ENCODE results near the gene CLCN7. TPM values are rescaled to one million over a fixed set of nuclear protein-coding genes. Genes with fewer than 3 reads are reported as not detected.

CLCN7 gene
- total RNA-seq, 4 donors from 2014 or later, result 33.0 to 67.7 (median 39.2) TPM

DNA sequence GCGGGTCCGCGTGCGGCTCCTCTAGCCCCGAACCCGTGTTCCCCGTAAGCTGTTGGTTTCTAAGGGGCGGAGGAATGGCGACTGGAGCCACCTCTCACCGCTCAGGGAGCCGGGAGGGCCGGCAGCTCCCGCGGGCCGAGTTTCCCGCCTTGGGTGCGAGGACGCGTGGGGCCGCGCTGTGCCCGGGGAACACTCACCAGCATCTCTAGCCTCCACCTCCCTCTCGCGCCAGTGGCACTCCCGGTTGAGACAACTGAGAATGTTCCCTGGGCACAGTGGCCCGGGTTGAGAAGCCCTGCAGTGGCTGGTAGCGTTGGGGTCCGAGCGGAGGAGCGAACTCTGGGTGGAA, 18.9 kb upstream of the CLCN7 start:
- ATAC-seq, result peak; percentile 9
- H3K4me3 ChIP-seq, result peak overlapping the region; percentile 55 to 91
- H3K27me3 ChIP-seq, result no peaks in the 10 kb centered on the region
- peaks cover 0 to 44% of the 10 kb centered on the region in 2 donors for H3K36me3 ChIP-seq
- H3K9me3 ChIP-seq, result no peaks in the 10 kb centered on the region
- peak overlapping the region; percentile 41 to 91 (median 86) for H3K27ac ChIP-seq
- TF ChIP-seq EP300 (IDR thresholded peaks at IDR 0.05), result no peak
- 0% methylated on average over 2 of the region's 30 CpGs; no CpG with 5 or more reads in 1 of the 2 donors for WGBS, 2 donors (ENCODE audit: low coverage in 1 of 2)
- peaks cover 0 to 33% (median 18%) of the 10 kb centered on the region in 3 donors for H3K4me1 ChIP-seq

DNA sequence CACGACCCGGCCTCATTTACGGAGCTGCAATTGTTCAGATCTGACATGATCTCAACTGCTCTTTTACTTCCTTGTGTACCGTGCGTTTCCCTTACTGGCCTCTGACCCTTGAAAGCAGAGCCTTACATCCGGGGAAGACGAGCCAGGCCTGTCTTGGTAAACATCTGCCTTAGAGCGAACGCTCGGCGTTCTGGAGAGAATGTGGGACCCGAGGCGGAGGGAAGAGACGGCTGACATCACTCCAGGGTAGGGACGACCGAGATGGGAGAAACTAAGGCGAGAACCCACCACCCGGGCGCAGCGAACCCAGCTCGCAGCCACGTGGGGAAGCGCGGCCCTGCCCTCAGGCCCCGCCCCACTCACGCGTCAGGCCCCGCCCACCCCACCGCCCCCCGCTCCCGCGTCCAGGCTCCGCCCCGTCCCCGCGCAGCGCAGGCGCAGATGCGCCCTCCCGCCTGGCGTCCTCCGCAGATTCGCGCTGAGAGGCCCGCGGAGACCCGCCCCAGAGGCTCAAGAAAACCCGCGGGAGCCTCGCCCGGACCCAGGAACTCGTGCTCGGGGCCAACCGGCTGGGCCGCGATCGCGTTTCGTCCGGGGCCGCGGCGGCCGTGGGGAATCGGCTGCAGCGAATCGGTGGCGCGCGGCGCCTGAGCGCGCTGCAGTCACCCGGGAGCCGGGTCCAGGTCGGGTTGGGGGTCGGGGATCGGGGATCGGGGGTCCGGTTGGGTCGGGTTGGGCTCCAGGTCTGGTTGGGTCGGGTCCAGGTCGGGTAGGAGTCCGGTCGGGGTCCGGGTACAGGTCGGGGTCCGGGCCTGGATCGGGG, 18.3 kb upstream of the CLCN7 start, which contains the start of gene TELO2:
Gene TELO2 (plus strand): TSS at position 438 of the 823 bp plus-strand sequence. CDS start 922 bp downstream, outside the sequence.
- H3K4me3 ChIP-seq, result peak within 1 kb of the TSS; percentile 55 to 91
- ATAC-seq, result peak; percentile 87
- H3K27me3 ChIP-seq, result no peaks in the 10 kb centered on the region
- peak in 1 of 2 donors; percentile 40 for TF ChIP-seq POLR2A (IDR thresholded peaks at IDR 0.05)
- TF ChIP-seq EP300 (IDR thresholded peaks at IDR 0.05), result no peak
- TF ChIP-seq, protein P1, sequence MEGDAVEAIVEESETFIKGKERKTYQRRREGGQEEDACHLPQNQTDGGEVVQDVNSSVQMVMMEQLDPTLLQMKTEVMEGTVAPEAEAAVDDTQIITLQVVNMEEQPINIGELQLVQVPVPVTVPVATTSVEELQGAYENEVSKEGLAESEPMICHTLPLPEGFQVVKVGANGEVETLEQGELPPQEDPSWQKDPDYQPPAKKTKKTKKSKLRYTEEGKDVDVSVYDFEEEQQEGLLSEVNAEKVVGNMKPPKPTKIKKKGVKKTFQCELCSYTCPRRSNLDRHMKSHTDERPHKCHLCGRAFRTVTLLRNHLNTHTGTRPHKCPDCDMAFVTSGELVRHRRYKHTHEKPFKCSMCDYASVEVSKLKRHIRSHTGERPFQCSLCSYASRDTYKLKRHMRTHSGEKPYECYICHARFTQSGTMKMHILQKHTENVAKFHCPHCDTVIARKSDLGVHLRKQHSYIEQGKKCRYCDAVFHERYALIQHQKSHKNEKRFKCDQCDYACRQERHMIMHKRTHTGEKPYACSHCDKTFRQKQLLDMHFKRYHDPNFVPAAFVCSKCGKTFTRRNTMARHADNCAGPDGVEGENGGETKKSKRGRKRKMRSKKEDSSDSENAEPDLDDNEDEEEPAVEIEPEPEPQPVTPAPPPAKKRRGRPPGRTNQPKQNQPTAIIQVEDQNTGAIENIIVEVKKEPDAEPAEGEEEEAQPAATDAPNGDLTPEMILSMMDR (IDR thresholded peaks at IDR 0.05), result peak in 2 of 4 experiments; percentile 27 to 31
- peak; percentile 5 for TF ChIP-seq POLR2AphosphoS5 (IDR thresholded peaks at IDR 0.05)
- WGBS, 2 donors (ENCODE audit: low coverage in 1 of 2), result 3 to 10% methylated on average over 2 to 8 of the region's 89 CpGs
- H3K36me3 ChIP-seq, result peaks cover 0 to 38% of the 10 kb centered on the region in 2 donors
- peaks cover 0 to 33% (median 18%) of the 10 kb centered on the region in 3 donors for H3K4me1 ChIP-seq
- H3K27ac ChIP-seq, result peak within 1 kb of the TSS; percentile 41 to 91 (median 86)
- H3K9me3 ChIP-seq, result no peaks in the 10 kb centered on the region

DNA sequence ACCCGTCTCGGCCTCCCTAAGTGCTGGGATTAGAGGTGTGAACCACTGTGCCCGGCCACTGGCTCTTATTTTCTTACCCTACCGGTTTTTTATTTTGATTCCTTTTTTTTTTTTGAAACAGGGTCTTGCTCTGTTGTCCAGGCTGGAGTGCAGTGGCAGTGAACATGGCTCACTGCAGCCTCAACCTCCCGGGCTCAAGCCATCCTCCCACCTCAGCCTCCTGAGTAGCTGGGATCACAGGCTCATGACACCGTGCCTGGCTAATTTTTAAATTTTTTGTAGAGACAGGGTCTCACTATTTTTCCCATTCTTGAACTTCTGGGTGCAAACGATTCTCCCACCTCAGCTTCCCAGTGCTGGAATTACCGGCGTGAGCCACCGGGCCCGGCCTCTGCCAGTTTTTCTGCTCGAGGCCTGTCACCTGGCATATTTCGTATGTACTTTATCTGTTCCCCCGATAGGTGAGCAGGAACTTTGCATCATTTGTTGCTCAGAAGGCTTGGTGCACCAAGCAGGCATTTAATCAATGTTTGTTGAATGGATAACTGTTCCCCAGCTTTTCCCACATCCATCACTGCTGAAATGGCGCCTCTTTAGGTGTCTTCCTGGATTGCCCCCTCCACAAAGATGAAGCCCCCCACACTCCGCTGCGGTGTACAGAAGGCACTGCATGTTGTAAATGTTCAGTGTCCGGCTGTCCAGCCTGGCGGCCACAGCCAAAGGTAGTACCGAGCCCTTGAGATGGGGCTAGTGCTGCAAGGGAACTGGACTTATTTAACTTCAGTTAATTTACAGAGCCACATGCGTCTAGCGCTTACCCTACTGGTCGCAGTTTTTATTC, 17.5 kb upstream of the CLCN7 start:
- H3K4me1 ChIP-seq, result peaks cover 0 to 33% (median 18%) of the 10 kb centered on the region in 3 donors
- ATAC-seq, result no peak
- peak overlapping the region in 1 of 2 donors; percentile 91 for H3K4me3 ChIP-seq
- no peaks in the 10 kb centered on the region for H3K9me3 ChIP-seq
- no peaks in the 10 kb centered on the region for H3K27me3 ChIP-seq
- peak overlapping the region in 3 of 4 donors; percentile 81 to 91 (median 90) for H3K27ac ChIP-seq
- H3K36me3 ChIP-seq, result peaks cover 0 to 30% of the 10 kb centered on the region in 2 donors
- TF ChIP-seq POLR2A (IDR thresholded peaks at IDR 0.05), result no peak
- 77 to 79% methylated on average over 7 to 16 of the region's 23 CpGs for WGBS, 2 donors (ENCODE audit: low coverage in 1 of 2)

DNA sequence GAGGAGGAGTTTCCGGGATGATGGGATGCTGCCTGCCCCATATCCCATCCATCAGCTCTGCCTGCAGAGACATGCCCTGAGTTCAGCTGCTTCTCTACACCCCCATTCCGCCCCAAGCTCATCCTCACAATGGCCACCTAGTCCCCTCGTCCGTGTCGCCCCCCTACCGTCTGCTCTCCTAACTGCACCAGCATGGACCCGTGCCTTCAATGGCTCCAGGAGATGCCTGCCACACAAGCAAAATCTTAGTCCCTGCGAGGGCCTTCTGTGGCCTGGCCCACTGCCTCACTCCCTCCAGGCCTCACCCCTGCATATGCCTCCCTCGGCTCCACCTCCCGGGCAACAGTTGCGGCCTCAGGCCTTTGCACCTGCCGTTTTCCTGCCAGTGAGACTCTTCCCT, 16.5 kb upstream of the CLCN7 start:
- H3K9me3 ChIP-seq, result no peaks in the 10 kb centered on the region
- H3K4me1 ChIP-seq, result peaks cover 0 to 33% (median 18%) of the 10 kb centered on the region in 3 donors
- WGBS, 2 donors (ENCODE audit: low coverage in 1 of 2), result 90 to 100% methylated on average over 1 to 12 of the region's 12 CpGs
- TF ChIP-seq POLR2A (IDR thresholded peaks at IDR 0.05) (no peak), EP300 (IDR thresholded peaks at IDR 0.05) (no peak), POLR2AphosphoS5 (IDR thresholded peaks at IDR 0.05) (no peak)
- TF ChIP-seq, protein P1 (IDR thresholded peaks at IDR 0.05), result no peak
- ATAC-seq, result no peak
- no peak overlapping the region for H3K27ac ChIP-seq
- H3K27me3 ChIP-seq, result no peaks in the 10 kb centered on the region
- H3K36me3 ChIP-seq, result peaks cover 0 to 20% of the 10 kb centered on the region in 2 donors
- H3K4me3 ChIP-seq, result no peak overlapping the region

DNA sequence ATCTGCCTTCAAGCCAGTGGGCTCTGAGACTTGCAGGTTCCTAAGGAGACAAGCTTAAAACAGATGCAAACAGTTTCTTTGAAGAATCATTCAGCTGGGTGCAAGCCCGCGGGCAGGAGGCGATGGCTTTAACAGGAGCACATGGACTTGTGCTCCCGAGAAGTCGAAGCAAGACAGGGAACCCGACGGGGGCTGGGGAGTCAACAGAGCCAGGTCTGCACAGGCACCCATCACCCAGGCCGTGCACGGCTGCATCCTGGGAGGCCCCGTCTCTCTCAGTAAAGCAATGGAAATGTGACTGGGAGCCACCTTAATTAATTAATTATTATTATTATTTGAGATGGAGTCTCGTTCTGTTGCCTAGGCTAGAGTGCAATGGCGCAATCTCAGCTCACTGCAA, 14.2 kb upstream of the CLCN7 start:
- no peak for TF ChIP-seq POLR2A (IDR thresholded peaks at IDR 0.05)
- TF ChIP-seq EP300 (IDR thresholded peaks at IDR 0.05), result no peak
- TF ChIP-seq, protein P1 (IDR thresholded peaks at IDR 0.05), result no peak
- TF ChIP-seq POLR2AphosphoS5 (IDR thresholded peaks at IDR 0.05), result no peak
- H3K27me3 ChIP-seq, result no peaks in the 10 kb centered on the region
- no peaks in the 10 kb centered on the region for H3K9me3 ChIP-seq
- no peak overlapping the region for H3K27ac ChIP-seq
- 83 to 91% methylated on average over 2 to 12 of the region's 12 CpGs for WGBS, 2 donors (ENCODE audit: low coverage in 1 of 2)
- H3K36me3 ChIP-seq, result no peaks in the 10 kb centered on the region
- H3K4me1 ChIP-seq, result peaks cover 0 to 14% (median 9%) of the 10 kb centered on the region in 3 donors
- H3K4me3 ChIP-seq, result no peak overlapping the region
- no peak for ATAC-seq

Measured in gastroesophageal sphincter (tissue), 4 donors.